HG03571 (cell line): ENCODE results near the gene BLCAP.

Source experiments
- ATAC-seq: cut with Tn5 transposase; IDR thresholded peaks from one replicate; pipeline ENCODE4 v1.9.1; 2021; ENCODE audit not compliant: unreplicated experiment

Gene BLCAP

GRCh38 chr20:37518059-37518458 is 9.6 kb downstream of the BLCAP start:
- ATAC-seq: no peak

- ATAC-seq: no peak
Measured at GRCh38 chr20:37516811-37517750, 10.6 kb downstream of the BLCAP start.

- ATAC-seq: no peak
Measured at GRCh38 chr20:37515876-37516275, 11.8 kb downstream of the BLCAP start.

- no peak for ATAC-seq
Measured at GRCh38 chr20:37513779-37514359, 13.8 kb downstream of the BLCAP start.

DNA sequence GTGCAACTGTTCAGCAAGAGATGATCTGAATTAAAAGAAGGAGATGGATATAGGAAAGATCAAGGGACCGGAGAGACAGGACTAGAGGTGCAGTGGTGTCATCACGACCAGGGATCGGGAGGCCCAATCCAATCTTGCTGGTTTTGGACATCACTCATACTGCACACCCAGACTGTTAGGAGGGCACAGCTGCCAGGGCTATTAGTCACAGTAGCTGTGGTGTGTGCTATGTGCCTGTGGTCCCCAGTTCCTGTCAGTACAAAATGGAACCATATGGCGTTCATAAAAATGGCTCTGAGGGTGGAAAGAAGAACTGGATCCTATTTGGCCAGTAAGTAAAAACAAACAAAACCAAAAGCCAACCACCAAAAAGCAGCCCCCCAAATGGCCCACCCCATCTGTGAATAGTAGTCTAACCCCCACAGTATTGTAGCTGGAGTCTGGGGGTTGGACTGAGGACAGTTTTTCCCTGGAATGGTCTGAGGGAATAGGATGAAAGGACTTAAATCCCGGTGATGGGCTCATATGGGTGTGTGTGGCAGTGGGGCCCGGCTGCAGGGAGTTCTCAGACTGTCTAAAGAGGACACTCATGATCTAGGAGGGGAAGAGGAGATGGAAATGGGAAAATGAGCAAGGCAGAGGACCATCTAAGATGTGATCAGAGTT is 15.9 kb downstream of the BLCAP start:
- no peak for ATAC-seq

GRCh38 chr20:37510226-37510625 is 17.4 kb downstream of the BLCAP start:
- ATAC-seq: no peak

DNA sequence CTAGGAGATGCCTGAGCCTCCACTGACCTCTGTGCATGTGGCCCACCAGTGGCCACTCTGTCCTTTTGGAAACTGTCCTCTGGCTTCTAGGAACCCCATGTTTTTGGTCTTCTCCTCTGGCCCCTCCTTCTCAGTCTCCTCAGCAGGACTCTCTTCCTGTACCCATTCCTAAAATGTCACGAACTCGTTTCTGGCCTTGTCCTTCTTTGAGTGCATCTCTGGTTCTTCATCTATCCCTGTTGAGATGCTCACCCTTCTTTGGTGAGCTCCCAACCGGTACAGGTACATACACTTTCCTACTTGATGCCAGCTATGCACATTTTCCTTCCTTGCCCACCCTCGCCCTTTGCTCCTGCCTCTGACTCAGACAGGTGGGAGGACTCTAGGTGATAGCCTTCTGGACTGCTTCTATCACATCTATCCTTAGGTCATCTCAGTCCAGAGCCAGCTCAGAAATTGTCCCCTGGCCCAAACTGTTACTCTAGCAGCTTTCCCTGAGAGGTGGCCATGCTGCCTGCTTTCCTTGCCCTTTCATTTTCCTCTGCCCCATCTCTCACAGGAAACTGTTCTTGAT is 21.4 kb downstream of the BLCAP start:
- ATAC-seq: no peak

DNA sequence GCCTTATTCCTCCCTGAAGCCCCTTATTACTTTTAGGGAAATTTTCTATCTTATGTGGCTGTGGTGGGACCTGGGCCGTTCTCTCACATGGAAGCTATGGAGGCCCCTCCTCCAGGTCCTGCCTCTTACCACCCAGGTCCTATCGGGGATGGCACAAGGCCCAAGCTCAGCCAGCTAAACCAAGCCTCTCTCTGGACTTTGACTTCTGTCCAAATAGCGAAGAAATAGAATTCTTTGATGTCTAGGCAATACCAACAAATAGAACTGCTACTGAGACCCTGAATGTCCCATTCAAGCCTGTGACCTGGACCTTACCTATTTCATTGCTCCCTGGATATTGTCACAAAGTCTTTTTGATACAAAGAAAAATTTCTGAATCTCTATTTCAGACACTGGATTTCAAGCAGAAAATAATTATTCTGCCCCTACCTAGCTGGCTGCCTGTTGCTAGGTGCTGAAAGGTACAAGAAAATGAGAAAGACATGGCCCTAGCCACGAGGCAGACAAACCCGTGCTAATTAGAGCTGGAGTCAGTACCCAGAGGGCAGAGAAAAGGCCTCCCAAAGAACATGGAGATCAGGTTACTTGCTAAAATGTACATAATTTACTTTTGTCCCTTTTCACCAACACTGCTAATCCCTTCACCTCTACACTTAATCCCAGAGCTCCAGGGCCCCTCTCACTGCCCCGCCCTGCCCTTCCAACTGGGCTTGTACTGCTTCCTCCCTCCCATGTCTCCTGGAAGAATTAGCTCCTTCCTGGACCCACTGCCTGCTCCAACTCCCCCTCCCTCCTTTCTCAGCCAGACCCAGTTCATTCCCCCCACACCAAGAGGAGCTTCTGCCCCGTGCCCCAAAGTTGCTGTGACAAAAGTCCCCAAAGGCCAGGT is 22.2 kb downstream of the BLCAP start:
- no peak for ATAC-seq

DNA sequence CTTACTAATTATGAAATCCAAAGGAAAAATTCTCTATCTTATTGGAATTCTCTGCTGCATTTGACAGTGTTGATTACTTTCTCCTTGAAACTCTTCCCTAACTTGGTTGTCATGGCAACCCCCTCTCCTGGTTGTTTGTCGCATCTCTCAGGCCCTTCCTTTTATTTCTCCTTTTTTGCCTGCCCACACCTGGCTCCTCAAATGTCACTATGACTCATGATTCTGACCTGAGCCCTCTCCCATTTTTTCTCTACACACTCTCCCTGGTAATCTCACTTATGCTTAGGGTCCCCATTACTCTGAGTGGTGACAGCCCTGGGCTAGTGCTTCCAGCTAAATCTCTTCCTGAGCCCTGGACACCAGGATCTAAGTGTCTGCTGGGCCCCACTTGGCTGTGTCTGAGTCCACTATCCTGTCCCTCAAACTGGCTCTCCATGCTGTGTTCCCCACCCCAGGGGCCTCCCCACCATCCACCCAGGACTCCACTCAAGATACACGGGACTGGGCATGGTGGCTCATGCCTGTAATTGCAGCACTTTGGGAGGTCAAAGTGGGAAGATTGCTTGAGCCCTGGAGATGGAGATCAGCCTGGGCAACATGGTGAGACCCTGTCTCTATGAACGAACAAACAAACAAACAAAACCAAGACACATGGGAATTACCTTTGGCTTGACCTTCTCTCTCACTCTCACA is 23.1 kb downstream of the BLCAP start:
- no peak for ATAC-seq

GRCh38 chr20:37503256-37503927 is 24.3 kb downstream of the BLCAP start:
- no peak for ATAC-seq

DNA sequence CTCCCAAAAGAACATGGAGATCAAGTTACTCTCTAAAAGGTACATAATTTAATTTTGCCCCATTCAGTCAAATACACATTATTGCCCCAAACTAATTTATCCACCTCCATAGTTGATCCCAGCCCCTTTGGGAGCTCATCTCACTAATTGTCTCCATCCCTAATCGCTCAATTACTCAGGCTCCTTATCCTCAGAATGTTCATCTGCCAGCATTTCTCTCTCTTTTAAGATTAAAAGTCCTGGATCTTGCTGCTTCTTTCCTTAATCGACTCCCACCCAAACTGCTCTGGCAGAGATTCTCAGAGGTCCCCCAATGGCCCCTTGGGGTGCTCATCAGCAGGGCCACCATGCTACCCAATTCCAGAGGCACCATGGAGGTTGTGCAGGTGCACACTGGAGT is 25.0 kb downstream of the BLCAP start:
- ATAC-seq: no peak

DNA sequence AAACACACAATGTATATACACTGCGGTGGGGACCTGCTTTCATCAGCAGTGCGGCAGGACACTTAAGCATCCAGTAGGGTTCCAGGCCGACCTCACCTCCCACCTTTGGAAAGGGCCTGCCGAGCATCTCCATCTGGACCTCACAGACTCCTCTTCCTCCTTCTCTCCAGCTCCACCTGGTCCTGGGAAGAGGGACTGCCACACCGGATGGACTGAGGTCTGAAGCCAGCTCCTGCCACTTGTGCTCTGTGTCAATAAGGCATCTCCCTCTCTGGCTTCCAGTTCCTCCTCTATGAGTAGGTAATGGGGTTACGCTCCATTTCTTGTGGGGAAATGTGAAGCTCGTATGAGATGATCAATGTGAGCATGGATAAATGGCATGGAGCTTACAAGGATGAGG is 25.7 kb downstream of the BLCAP start:
- ATAC-seq: no peak

- no peak for ATAC-seq
Measured at GRCh38 chr20:37500311-37500710, 27.4 kb downstream of the BLCAP start.

GRCh38 chr20:37498066-37498665 is 29.5 kb downstream of the BLCAP start:
- ATAC-seq: no peak

GRCh38 chr20:37494796-37495195 is 32.9 kb downstream of the BLCAP start:
- no peak for ATAC-seq

GRCh38 chr20:37494301-37494700 is 33.4 kb downstream of the BLCAP start:
- ATAC-seq: no peak

DNA sequence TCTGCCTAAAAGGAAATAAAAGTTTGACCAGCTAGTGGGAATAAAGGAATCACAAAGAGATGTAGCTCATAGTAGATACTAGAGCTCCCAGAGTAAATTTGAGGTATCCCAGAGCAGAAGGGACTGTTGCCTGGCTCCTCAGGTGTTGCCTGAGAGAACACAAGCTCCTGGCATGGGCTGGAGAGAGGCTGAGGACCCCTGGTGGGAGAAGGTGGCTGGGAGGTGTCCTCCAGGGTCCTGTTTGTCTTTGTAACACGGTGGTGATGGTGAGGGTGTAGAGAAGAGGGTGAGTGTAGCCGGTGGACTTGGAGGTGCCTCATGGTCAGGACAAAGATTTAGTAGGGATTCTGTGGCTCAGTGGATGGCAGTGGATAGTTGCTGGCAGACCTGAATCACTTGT is 34.7 kb downstream of the BLCAP start:
- ATAC-seq: no peak

DNA sequence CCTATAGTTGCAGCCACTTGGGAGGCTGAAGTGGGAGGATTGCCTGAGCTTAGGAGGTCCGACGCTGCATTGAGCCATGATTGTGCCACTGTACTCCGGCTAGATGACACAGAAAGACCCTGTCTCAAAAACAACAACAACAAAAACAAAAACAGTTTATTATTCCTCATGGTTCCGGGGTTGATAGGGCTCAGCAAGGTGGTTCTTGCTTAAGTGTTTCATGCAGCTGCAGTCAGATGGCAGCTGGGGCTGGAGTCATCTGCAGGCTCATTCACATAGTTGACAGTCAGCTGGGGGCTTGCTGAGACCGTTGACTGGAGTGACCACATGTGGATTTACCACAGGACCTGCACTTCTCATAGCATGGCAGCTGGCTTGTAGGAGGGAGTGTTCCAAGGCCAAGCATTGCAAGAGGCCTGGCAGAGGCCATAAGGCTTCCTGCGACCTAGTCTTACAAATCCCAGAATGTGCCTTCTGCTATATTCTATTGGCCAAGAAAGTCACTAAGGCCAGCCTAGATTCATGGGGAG is 35.5 kb downstream of the BLCAP start:
- ATAC-seq: no peak
